ENCODE measurements around the gene ABCA1.

Gene ABCA1

GRCh38 chr9:104844710-104845109 lies 83.2 kb downstream of the ABCA1 start:
- DNase-seq (ENCODE audit: low read depth in 2 of 2), result no peak

GRCh38 chr9:104843644-104844240 lies 84.2 kb downstream of the ABCA1 start:
- no peak for DNase-seq (ENCODE audit: low read depth in 2 of 2)

GRCh38 chr9:104842698-104843097 lies 85.3 kb downstream of the ABCA1 start:
- DNase-seq (ENCODE audit: low read depth in 2 of 2), result no peak

GRCh38 chr9:104841601-104842141 lies 86.3 kb downstream of the ABCA1 start:
- no peak for DNase-seq (ENCODE audit: low read depth in 2 of 2)

GRCh38 chr9:104838958-104839357 lies 89.0 kb downstream of the ABCA1 start:
- no peak for DNase-seq (ENCODE audit: low read depth in 2 of 2)

- DNase-seq (ENCODE audit: low read depth in 2 of 2), result no peak
Observed at GRCh38 chr9:104836767-104837166, 91.2 kb downstream of the ABCA1 start.

GRCh38 chr9:104836235-104836634 lies 91.7 kb downstream of the ABCA1 start:
- no peak for DNase-seq (ENCODE audit: low read depth in 2 of 2)

- DNase-seq (ENCODE audit: low read depth in 2 of 2), result no peak
Observed at GRCh38 chr9:104835161-104835560, 92.8 kb downstream of the ABCA1 start.

GRCh38 chr9:104833696-104834095 lies 94.3 kb downstream of the ABCA1 start:
- DNase-seq (ENCODE audit: low read depth in 2 of 2), result no peak

- no peak for DNase-seq (ENCODE audit: low read depth in 2 of 2)
Observed at GRCh38 chr9:104831681-104832080, 96.3 kb downstream of the ABCA1 start.

GRCh38 chr9:104826911-104827310 lies 101.0 kb downstream of the ABCA1 start:
- no peak for DNase-seq (ENCODE audit: low read depth in 2 of 2)

GRCh38 chr9:104826079-104826775 lies 101.7 kb downstream of the ABCA1 start:
- DNase-seq (ENCODE audit: low read depth in 2 of 2), result no peak

GRCh38 chr9:104820336-104820735 lies 107.6 kb downstream of the ABCA1 start:
- no peak for DNase-seq (ENCODE audit: low read depth in 2 of 2)

- DNase-seq (ENCODE audit: low read depth in 2 of 2), result no peak
Observed at GRCh38 chr9:104819033-104819432, 108.9 kb downstream of the ABCA1 start.

GRCh38 chr9:104817437-104817836 lies 110.5 kb downstream of the ABCA1 start:
- no peak for DNase-seq (ENCODE audit: low read depth in 2 of 2)

- DNase-seq (ENCODE audit: low read depth in 2 of 2), result no peak
Observed at GRCh38 chr9:104815851-104816565, 111.9 kb downstream of the ABCA1 start.

- DNase-seq (ENCODE audit: low read depth in 2 of 2), result no peak
Observed at GRCh38 chr9:104810421-104811339, 117.3 kb downstream of the ABCA1 start.

- DNase-seq (ENCODE audit: low read depth in 2 of 2), result no peak
Observed at GRCh38 chr9:104808035-104808614, 119.8 kb downstream of the ABCA1 start.

GRCh38 chr9:104805441-104805840 lies 122.5 kb downstream of the ABCA1 start:
- no peak for DNase-seq (ENCODE audit: low read depth in 2 of 2)

- DNase-seq (ENCODE audit: low read depth in 2 of 2), result no peak
Observed at GRCh38 chr9:104802906-104803305, 125.0 kb downstream of the ABCA1 start.

- no peak for DNase-seq (ENCODE audit: low read depth in 2 of 2)
Observed at GRCh38 chr9:104802110-104802509, 125.8 kb downstream of the ABCA1 start.
